Mucosa of descending colon (tissue), 3 donors: ENCODE measurements around the gene PIEZO2. TPM values are rescaled to one million over a fixed set of nuclear protein-coding genes. Genes with fewer than 3 reads are reported as not detected.

Experiments used
- ATAC-seq: fragments of 200-7000 bp; cut with Tn5 transposase; one replicate; pipeline ENCODE4 v1.9.1; 2020; ENCODE audit warnings: mild to moderate bottlenecking, moderate library complexity
- DNase-seq, 3 donors: peaks; one replicate each; pipeline ENCODE4 v3.0.0-alpha.2; 2020
- H3K36me3 ChIP-seq: fragments of 200-600 bp; one replicate; pipeline ENCODE4 v1.8.0; 2021; ENCODE audit warnings: low read depth, mild to moderate bottlenecking
- H3K4me1 ChIP-seq: fragments of 200-600 bp; one replicate; pipeline ENCODE4 v1.8.0; 2021; ENCODE audit warnings: low read depth, mild to moderate bottlenecking
- H3K4me3 ChIP-seq: fragments of 200-600 bp; one replicate; pipeline ENCODE4 v1.8.0; 2021; ENCODE audit warnings: mild to moderate bottlenecking
- H3K9me3 ChIP-seq: fragments of 200-600 bp; one replicate; pipeline ENCODE4 v1.8.0; 2021; ENCODE audit warnings: mild to moderate bottlenecking
- CTCF ChIP-seq: fragments of 200-600 bp; IDR thresholded peaks from one replicate; pipeline ENCODE4 v1.8.0; 2022; ENCODE audit warnings: antibody characterized with exemption, mild to moderate bottlenecking
- intact Hi-C, 2 donors: fragments of 100-400 bp; cut with DNase I in 1 of 2; cut with micrococcal nuclease in 1 of 2; formaldehyde crosslinking; loops; one replicate each; pipeline versions ENCODE4 v1.11.0 to v1.11.1; 2022; cut with DNase I, micrococcal nuclease
- total RNA-seq, 3 donors: library from RNA; stranded (reverse); fragmentation: NEBNext Ultra II Directional in 2 of 3; extraction: Animal tissue kit (Norgen Biotek cat#: 25700) in 2 of 3; gene quantifications; one replicate each; pipeline versions ENCODE4 v1.2.1 to v1.2.4, GENCODE V29; 2021 to 2023
- donor health status: DM: no; HTN: no; CAD: no; lungs with moderate emphysema.
- donor health status: DM: no; HTN: no; CAD: no.
- donor health status: DM: no; HTN: yes; CAD: no.

PIEZO2 gene
- total RNA-seq, 3 donors from 2014 or later = 1.0 to 18.9 (median 1.4) TPM

DNA sequence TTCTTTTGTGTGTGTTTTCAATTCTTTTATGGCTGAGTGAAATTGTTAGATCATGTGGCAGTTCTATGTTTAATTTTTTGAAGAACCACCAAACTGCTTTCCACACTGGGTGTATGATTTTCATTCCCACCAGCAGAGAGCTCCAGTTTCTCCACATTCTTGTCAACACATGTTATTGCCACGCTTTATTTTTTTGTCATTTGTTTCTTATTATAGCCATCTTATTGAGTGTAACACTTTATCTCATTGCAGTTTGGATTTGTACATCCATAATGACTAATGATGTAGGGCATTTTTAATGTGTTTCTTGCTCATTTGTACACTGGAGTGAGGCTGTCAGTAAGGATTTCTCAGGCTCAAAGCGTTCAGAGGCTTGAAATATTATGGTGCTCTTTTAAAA is 184.2 kb downstream of the PIEZO2 start:
- intact Hi-C loops = no loop called here
- TF ChIP-seq CTCF = no peak
- Histone ChIP-seq H3K4me1 (no peaks in the 10 kb centered on the region), H3K9me3 (peaks cover 17% of the 10 kb centered on the region), H3K36me3 (no peaks in the 10 kb centered on the region), H3K4me3 (no peak overlapping the region)
- ATAC-seq = no peak
- DNase-seq = no peak

DNA sequence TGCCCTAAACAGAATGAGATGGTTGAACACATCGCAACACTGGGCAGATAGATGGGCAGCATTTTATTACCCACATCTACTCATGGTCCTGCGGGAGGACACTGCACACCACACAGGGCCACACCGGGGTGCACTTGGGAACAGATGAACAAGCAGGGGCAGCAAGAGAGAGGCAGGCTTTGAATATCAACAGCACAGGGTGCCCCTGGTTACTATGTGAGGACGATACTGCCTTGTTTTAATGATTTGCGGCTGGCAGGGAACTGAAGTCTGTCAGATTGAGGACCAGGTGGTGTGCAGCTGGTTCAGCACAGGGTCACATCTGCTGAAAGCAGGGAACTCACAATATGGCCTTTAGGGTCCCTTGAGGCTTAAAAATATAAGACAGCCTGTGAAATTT is 195.7 kb downstream of the PIEZO2 start:
- TF ChIP-seq CTCF = no peak
- intact Hi-C loops = no loop called here
- peaks cover 5% of the 10 kb centered on the region for H3K9me3 ChIP-seq

GRCh38 chr18:10951631-10952544 is 197.5 kb downstream of the PIEZO2 start:
- DNase-seq (no peak), ATAC-seq (no peak)
- TF ChIP-seq CTCF = no peak
- Histone ChIP-seq H3K4me3 (no peak overlapping the region), H3K9me3 (peaks cover 5% of the 10 kb centered on the region), H3K4me1 (no peaks in the 10 kb centered on the region), H3K36me3 (no peaks in the 10 kb centered on the region)
- intact Hi-C loops = no loop called here

More for the DNA sequence above, 195.7 kb downstream of the PIEZO2 start:
- DNase-seq (peak in 1 of 3 donors; percentile 14), ATAC-seq (no peak)
- Histone ChIP-seq H3K4me1 (no peaks in the 10 kb centered on the region), H3K4me3 (no peak overlapping the region), H3K36me3 (no peaks in the 10 kb centered on the region)

GRCh38 chr18:10950876-10951630 is 198.3 kb downstream of the PIEZO2 start:
- peaks cover 6% of the 10 kb centered on the region for H3K9me3 ChIP-seq
- intact Hi-C loops = no loop called here
- H3K4me3 ChIP-seq = no peak overlapping the region
- no peaks in the 10 kb centered on the region for H3K4me1 ChIP-seq
- TF ChIP-seq CTCF = no peak
- H3K36me3 ChIP-seq = no peaks in the 10 kb centered on the region
- no peak for DNase-seq
- ATAC-seq = no peak

- DNase-seq = no peak
- TF ChIP-seq CTCF = no peak
- Histone ChIP-seq H3K36me3 (no peaks in the 10 kb centered on the region), H3K4me3 (no peak overlapping the region), H3K4me1 (no peaks in the 10 kb centered on the region), H3K9me3 (peaks cover 13% of the 10 kb centered on the region)
- no peak for ATAC-seq
- intact Hi-C loops = no loop called here
Measured at GRCh38 chr18:10950080-10950875, 199.1 kb downstream of the PIEZO2 start.
